HG02938 (cell line): ENCODE data around the gene NRDE2.
"Not testable (repeated sequence)": the region's sequence is repeated elsewhere in the genome, so short reads cannot be mapped to it uniquely, and the experiment has no call there.

ENCODE experiments used
- ATAC-seq: cut with Tn5 transposase; IDR thresholded peaks from one replicate; pipeline ENCODE4 v1.9.1; 2021; ENCODE audit warnings: mild to moderate bottlenecking, moderate library complexity; ENCODE audit not compliant: unreplicated experiment

NRDE2 gene

GRCh38 chr14:90344331-90345238 lies 12.8 kb upstream of the NRDE2 start:
- no peak for ATAC-seq

- ATAC-seq, result no peak
Observed at GRCh38 chr14:90342327-90342726, 10.6 kb upstream of the NRDE2 start.

GRCh38 chr14:90341784-90342183 lies 10.0 kb upstream of the NRDE2 start:
- no peak for ATAC-seq

- ATAC-seq, result not testable (repeated sequence)
Observed at GRCh38 chr14:90341232-90341631, 9.5 kb upstream of the NRDE2 start.

- ATAC-seq, result no peak
Observed at GRCh38 chr14:90336985-90337384, 5.2 kb upstream of the NRDE2 start.

DNA sequence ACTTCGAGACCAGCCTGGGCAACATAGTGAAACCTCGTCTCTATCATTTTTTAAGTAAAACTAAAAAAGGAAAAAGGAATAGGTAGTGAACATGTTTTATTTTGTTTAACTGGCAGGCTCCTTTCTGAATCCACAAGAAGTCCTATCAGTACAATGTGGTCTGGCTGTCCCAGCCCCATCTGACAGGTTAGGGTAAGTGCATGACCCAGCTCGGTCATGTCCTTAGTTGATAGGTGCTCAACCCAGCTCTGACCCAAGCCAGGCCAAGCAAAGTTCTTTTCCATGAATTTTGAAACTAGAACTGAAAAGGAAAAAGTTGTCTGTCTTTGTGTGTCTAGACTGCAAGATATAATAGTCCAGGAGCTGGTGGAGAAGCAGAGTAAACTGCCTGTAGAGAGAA lies 4.7 kb upstream of the NRDE2 start:
- no peak for ATAC-seq

- no peak for ATAC-seq
Observed at GRCh38 chr14:90332271-90332584, 487 bp upstream of the NRDE2 start.

- ATAC-seq, result no peak
Observed at GRCh38 chr14:90330203-90331196, 1.2 kb downstream of the NRDE2 start.

- ATAC-seq, result no peak
Observed at GRCh38 chr14:90321891-90322290, 9.8 kb downstream of the NRDE2 start.

- ATAC-seq, result no peak
Observed at GRCh38 chr14:90319634-90320541, 11.9 kb downstream of the NRDE2 start.

DNA sequence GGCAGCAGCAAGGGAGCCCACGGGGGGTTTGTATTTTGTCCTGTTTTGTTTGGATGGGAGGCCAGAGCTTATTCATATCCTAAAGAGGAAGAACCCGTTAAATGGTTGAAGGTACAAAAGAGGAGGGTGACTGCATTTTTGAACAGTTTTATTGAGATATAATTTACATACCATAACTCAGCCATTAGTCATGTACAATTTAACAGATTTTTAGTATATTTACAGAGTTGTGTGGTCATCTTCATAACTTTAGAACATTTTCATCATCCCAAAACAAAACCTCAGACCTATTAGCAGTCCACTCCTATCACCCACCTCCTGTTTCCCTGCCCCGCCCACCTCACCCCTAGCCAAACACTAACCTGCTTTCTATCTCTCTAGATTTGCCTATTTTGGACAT lies 12.6 kb downstream of the NRDE2 start:
- ATAC-seq, result no peak

- ATAC-seq, result no peak
Observed at GRCh38 chr14:90318016-90318415, 13.7 kb downstream of the NRDE2 start.

DNA sequence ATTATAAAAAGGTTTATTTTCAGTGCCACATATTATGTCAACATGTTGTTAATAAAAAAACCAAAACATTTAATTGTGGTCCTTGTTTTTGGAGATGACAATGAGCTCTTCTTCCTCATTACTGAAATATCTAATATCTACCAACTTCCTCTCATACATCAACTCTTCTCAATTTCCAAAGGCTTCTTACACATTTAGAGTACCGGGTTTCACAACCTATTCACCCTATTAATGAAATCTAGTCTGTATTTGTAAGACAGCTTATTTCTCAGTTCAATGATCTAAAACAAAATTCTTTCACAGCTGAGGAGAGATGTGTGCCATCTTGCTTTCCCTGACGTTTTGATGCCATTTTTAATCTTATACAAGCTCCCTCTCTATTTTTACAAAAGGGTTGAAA lies 14.5 kb downstream of the NRDE2 start:
- no peak for ATAC-seq

- no peak for ATAC-seq
Observed at GRCh38 chr14:90308561-90308960, 23.2 kb downstream of the NRDE2 start.

GRCh38 chr14:90305176-90305601 lies 26.6 kb downstream of the NRDE2 start:
- no peak for ATAC-seq

DNA sequence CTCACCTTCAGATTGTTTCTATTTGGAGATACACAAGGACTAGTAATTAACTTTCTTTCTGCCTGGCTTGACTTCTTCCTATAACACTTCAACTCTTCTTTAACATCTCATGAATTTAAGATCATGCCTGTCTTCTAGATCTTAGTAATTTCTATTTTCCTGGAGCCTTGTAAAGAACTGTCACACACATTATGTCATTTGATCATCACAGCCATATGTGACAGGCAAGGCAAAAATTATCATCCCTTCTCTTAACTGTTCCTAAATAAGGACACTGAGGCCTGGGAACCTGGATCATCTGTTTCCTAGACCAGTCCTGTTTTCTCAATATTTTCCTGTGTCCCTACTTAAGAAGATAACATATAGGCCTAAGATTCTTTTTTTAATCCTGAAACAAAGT lies 27.2 kb downstream of the NRDE2 start:
- ATAC-seq, result no peak

GRCh38 chr14:90303473-90303872 lies 28.3 kb downstream of the NRDE2 start:
- no peak for ATAC-seq

DNA sequence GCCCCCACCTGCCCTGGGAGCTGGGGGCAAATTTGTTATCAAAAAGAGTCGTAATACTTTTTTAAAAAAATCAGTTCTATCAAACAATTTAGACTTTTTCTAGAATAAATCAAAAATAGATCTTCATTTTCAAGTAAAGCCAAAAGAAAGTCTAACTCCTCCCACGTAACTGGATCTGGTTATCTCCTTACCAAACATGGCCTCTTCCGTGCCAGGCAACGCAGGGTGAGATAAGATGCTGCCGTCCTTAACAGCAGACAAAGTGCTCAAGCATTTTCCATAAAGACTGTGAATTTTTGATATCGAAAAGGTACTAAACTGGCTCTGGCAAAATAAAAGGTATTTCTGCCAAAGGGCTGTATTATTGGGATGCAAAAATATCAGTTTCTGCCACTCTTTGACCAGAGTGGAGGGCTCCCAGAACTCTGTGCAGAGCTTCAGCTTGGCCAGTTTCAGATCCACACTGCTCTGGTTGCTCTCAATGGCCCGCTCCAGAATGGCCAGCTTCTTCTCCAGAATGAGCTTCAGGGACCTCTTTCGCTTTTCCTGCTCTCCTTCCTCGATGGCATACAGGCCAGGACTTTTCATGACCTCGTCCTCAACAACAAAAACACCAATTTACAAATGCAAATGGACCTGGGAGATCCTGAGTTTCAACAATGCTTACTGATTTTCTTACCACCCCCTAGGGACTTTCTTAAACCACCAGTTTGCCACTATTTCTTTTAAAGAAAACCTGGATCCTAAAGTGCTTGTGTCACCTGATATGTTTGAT lies 29.0 kb downstream of the NRDE2 start:
- no peak for ATAC-seq

DNA sequence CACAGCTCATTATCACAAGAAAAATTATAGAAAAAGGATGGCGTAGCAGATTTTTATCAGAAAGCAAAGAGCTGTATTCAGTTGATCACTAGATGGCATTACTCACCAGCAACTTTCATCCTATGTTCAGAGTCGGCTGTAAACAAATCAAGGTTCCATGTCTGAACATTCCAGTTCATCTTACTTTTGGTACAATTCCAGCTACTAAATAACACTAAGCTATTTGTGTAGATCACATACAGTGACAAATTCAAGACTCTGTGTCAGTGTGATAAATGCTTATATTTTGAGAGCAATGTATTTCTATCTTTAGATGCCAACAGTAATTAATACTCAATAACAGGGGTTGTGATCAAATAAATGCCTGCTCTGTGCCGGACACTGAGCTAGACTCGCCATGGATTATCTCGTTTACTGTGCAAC lies 30.1 kb downstream of the NRDE2 start:
- no peak for ATAC-seq

DNA sequence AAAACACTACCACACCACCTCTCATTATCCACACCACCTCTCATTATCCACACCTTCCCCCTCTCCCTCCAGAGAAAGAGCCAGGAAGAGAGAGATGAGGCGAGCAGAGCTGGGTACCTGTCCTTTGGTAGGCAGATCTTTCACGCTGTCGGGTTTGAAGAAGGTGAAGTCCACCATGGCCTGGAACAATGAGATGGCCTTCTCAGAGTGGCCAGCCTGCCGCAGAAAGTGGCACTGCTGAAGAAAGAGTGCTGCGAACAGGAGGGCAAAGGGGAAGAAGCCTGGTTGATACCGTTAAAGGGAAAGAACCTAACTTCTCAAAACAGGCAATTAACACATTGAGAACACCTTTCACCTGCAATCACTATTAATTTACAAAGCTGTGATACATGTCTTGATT lies 30.6 kb downstream of the NRDE2 start:
- ATAC-seq, result no peak
